Activated CD8-positive, alpha-beta T cell treated with anti-CD3 and anti-CD28 coated beads, Interleukin-2, amount 10 ng/mL, durations not matched to agents 7 days and 5 days (primary cell): ENCODE results near the gene TRDMT1. TPM values are rescaled to one million over a fixed set of nuclear protein-coding genes. Genes with fewer than 3 reads are reported as not detected.
A peak's percentile ranks its signal among the peaks of the same experiment; 100 is the strongest.

ENCODE experiments used
- ATAC-seq: fragments of 150-1000 bp; cut with Tn5 transposase; one replicate; pipeline ENCODE4 v1.10.0; 2021; ENCODE audit warnings: moderate library complexity
- CTCF ChIA-PET: fragments of 350-600 bp; sonication (Branson Sonifier 250); formaldehyde crosslinking; loops from one replicate; lab custom pipeline; 2021; ENCODE audit warnings: antibody characterized with exemption; lab: Charles Lee
- POLR2A ChIA-PET: fragments of 350-600 bp; sonication (Branson Sonifier 250); formaldehyde crosslinking; loops from one replicate; lab custom pipeline; 2021; ENCODE audit warnings: antibody characterized with exemption; lab: Charles Lee
- DNase-seq: peaks from one replicate; pipeline ENCODE4 v3.0.0-alpha.2; 2020
- H3K27ac Mint-ChIP-seq: one replicate; pipeline ENCODE4 v1.8.0; 2021; ENCODE audit warnings: mild to moderate bottlenecking, mixed read lengths
- H3K27me3 Mint-ChIP-seq: one replicate; pipeline ENCODE4 v1.8.0; 2021; ENCODE audit warnings: low read depth, mixed read lengths
- H3K36me3 Mint-ChIP-seq: one replicate; pipeline ENCODE4 v1.8.0; 2021; ENCODE audit warnings: low read depth, mixed read lengths
- H3K4me1 Mint-ChIP-seq: one replicate; pipeline ENCODE4 v1.8.0; 2021; ENCODE audit warnings: low read depth, mixed read lengths
- H3K4me3 Mint-ChIP-seq: one replicate; pipeline ENCODE4 v1.8.0; 2021; ENCODE audit warnings: mild to moderate bottlenecking, mixed read lengths
- H3K9me3 Mint-ChIP-seq: one replicate; pipeline ENCODE4 v1.8.0; 2022; ENCODE audit warnings: mixed read lengths; ENCODE audit not compliant: insufficient read depth
- total RNA-seq, 2 experiments: library from RNA; stranded (reverse); gene quantifications; one replicate each; pipeline ENCODE4 v1.2.3, GENCODE V29; 2021

The TRDMT1 gene
- total RNA-seq, 2 experiments from 2014 or later = 11.6 to 13.6 TPM

DNA sequence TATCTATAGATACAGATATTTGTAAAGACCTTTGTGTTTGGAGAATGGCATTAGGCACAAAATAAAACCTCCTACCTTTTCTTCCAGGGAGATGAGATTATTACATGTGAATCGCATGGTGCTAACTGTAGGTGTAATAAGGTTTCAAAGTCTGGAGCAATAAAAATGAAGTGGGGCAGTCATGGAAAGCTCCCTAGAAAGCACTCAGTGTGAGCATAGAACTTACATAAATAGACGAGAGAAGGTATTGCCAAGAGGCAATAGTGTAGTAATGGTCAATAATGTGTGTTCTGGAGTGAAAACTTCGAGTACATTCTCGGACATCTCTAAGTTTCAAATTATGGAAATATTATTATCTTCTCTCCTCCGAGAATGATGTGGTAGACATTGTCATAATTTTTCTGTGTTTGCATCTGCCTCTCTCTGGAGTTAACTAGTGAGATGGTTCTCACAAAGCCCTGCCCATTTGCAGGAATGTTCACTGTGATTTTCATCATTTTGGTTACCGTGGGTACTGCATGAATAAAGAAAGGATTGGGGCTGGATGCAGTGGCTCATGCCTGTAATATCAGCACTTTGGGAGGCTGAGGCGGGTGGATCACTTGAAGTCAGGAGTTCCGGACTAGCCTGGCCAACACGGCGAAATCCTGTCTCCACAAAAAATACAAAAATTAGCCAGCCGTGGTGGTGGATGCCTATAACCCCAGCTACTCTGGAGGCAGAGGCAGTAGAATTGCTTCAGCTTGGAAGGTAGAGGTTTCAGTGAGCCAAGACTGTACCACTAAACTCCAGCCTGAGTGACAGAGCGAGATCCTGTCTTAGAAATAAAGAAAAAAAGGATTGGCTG lies 37.2 kb upstream of the TRDMT1 start:
- POLR2A ChIA-PET = interaction anchor here (0.6 to 1.9 kb wide), 3 partner anchors 9 to 100 kb away, joined by 3 to 8 read pairs (median 3); no protein-coding TSS in a partner anchor
- no peaks in the 10 kb centered on the region for H3K27me3 Mint-ChIP-seq

DNA sequence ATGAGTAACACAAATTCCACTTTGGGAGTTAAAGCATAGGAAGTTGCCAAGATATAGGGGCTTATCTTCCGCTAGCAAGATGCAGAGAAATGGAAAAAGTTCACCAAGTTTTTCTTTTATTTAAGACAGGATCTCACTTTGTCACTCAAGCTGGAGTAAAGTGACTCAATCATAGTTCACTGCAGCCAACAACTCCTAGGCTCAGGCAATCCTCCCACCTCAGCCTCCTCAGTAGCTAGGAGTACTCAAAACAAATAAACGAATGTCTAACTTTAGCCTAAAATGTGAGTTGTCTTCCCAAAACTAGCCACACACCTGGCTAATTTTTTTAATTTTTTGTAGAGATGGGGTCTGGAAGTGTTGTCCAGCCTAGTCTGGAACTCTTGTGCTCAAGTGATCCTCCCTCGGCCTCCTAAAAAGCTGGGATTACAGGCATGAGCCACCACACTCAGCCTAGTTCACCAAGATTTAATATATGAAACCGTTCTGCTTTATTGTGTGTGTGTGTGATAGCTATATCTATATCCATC lies 36.5 kb upstream of the TRDMT1 start:
- no peak overlapping the region for H3K4me3 Mint-ChIP-seq
- DNase-seq (no peak), ATAC-seq (peak; percentile 0)
- H3K36me3 Mint-ChIP-seq = peaks cover 61% of the 10 kb centered on the region
- CTCF ChIA-PET = no interaction called here
- no peaks in the 10 kb centered on the region for H3K9me3 Mint-ChIP-seq
- no peaks in the 10 kb centered on the region for H3K27me3 Mint-ChIP-seq
- POLR2A ChIA-PET = interaction anchor here (0.6 to 1.9 kb wide), 4 partner anchors 8 to 413 kb away, joined by 3 to 8 read pairs (median 3); no protein-coding TSS in a partner anchor
- peaks cover 45% of the 10 kb centered on the region for H3K4me1 Mint-ChIP-seq
- no peak overlapping the region for H3K27ac Mint-ChIP-seq

More for the DNA sequence above, 37.2 kb upstream of the TRDMT1 start:
- peak; percentile 38 for ATAC-seq
- Mint-ChIP-seq H3K9me3 (no peaks in the 10 kb centered on the region), H3K4me3 (no peak overlapping the region), H3K36me3 (peaks cover 54% of the 10 kb centered on the region), H3K27ac (peak overlapping the region; percentile 43), H3K4me1 (peaks cover 40% of the 10 kb centered on the region)
- DNase-seq = no peak
- CTCF ChIA-PET = no interaction called here

DNA sequence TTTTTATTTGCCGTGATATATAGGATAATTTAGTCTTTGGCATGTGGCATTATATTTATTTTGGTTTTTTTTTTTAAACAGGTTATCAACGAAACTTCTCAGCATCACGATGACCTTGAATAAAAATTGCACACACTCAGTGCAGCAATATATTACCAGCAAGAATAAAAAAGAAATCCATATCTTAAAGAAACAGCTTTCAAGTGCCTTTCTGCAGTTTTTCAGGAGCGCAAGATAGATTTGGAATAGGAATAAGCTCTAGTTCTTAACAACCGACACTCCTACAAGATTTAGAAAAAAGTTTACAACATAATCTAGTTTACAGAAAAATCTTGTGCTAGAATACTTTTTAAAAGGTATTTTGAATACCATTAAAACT lies 35.7 kb upstream of the TRDMT1 start:
- H3K27me3 Mint-ChIP-seq = no peaks in the 10 kb centered on the region

DNA sequence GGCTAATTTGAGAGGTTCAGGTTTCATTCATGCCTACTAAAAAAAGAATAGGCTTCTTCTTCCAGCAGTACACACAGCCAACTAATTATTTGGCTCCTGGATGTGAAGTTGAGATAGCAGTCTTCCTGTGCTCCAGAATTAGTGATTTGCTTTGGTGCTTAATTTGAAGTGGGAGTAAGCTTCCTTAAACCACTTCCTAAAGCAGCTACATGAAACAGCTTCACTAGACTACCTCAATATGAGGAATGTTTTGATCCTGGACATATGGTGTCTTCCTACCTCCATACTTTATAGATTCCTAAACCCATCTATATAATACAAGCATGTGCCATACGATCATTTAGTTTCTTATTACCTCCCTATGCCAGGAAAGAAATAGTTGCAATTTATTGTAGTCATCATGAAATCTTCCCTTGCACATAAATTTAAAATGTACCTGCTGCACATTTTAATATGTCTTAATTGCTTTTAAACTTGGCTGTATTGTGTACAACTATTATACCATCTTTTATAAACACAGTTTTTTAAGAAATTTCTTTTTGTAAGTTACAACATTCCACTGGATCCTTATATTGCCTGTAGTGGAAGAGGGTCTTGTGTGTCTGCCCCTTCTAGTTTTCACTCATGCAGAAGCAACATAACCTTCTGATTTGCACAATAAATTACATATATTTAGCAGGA lies 35.1 kb upstream of the TRDMT1 start:
- ChIA-PET POLR2A (interaction anchor here (1.0 kb wide), 1 partner anchor 35 kb away, joined by 4 read pairs; the partner anchor contains the start of gene TRDMT1), CTCF (no interaction called here)
- peaks cover 50% of the 10 kb centered on the region for H3K4me1 Mint-ChIP-seq
- no peak overlapping the region for H3K4me3 Mint-ChIP-seq
- DNase-seq (no peak), ATAC-seq (no peak)
- no peak overlapping the region for H3K27ac Mint-ChIP-seq
- H3K36me3 Mint-ChIP-seq = peaks cover 73% of the 10 kb centered on the region
- H3K9me3 Mint-ChIP-seq = no peaks in the 10 kb centered on the region
- no peaks in the 10 kb centered on the region for H3K27me3 Mint-ChIP-seq

More for the DNA sequence above, 35.7 kb upstream of the TRDMT1 start:
- Mint-ChIP-seq H3K4me1 (peaks cover 51% of the 10 kb centered on the region), H3K9me3 (no peaks in the 10 kb centered on the region), H3K4me3 (no peak overlapping the region), H3K36me3 (peaks cover 67% of the 10 kb centered on the region), H3K27ac (no peak overlapping the region)
- POLR2A ChIA-PET = interaction anchor here (0.6 to 1.9 kb wide), 4 partner anchors 7 to 414 kb away, joined by 3 to 8 read pairs (median 3); no protein-coding TSS in a partner anchor
- DNase-seq (no peak), ATAC-seq (no peak)
- CTCF ChIA-PET = no interaction called here

DNA sequence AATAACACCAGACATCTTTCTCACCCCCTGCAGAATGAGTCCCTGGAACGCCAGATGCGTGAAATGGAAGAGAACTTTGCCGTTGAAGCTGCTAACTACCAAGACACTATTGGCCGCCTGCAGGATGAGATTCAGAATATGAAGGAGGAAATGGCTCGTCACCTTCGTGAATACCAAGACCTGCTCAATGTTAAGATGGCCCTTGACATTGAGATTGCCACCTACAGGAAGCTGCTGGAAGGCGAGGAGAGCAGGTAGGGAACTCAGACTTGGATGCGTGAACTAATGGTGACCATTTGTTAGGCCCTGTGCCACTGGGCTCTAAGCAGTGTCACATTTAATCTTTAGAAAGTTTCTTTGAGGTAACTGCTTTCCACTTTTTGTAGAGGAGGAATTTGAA lies 33.7 kb upstream of the TRDMT1 start:
- no peak for DNase-seq
- Mint-ChIP-seq H3K4me1 (peaks cover 55% of the 10 kb centered on the region), H3K27ac (peak overlapping the region; percentile 66), H3K4me3 (peak overlapping the region; percentile 43), H3K36me3 (peaks cover 88% of the 10 kb centered on the region), H3K9me3 (no peaks in the 10 kb centered on the region), H3K27me3 (no peaks in the 10 kb centered on the region)
- ChIA-PET CTCF (interaction anchor here (1.2 to 1.4 kb wide), 3 partner anchors 19 to 402 kb away, joined by 3 read pairs; partner anchors contain the start of gene TRDMT1), POLR2A (interaction anchor here (1.5 kb wide), 1 partner anchor 29 kb away, joined by 4 read pairs; no protein-coding TSS in a partner anchor)
- no peak for ATAC-seq

DNA sequence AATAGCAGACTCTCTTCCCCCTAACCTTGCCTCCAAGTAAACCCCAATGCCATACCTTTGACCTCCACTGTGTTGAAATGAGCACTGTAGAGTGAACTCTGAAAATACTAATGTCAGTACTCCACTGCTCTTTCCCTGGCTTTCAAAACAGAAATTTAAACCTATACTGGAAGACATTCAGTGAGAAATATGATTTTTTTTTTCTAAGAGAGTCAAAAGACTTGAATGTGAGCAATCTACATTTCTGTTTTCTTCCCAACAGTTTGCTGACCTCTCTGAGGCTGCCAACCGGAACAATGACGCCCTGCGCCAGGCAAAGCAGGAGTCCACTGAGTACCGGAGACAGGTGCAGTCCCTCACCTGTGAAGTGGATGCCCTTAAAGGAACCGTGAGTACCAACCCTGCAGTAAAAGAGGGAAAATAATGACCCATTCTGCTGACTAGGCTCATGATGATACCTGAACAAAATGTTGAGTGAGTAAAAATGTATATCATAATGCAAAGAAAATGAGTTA lies 33.0 kb upstream of the TRDMT1 start:
- peak overlapping the region; percentile 68 for H3K27ac Mint-ChIP-seq
- POLR2A ChIA-PET = interaction anchor here (0.8 to 7.6 kb wide), 3 partner anchors 29 to 364 kb away, joined by 3 to 150 read pairs (median 4); partner anchors contain the start of gene TRDMT1
- no peaks in the 10 kb centered on the region for H3K27me3 Mint-ChIP-seq
- peaks cover 55% of the 10 kb centered on the region for H3K4me1 Mint-ChIP-seq
- peak overlapping the region; percentile 43 for H3K4me3 Mint-ChIP-seq
- CTCF ChIA-PET = interaction anchor here (1.3 to 1.4 kb wide), 2 partner anchors 20 to 402 kb away, joined by 3 read pairs; no protein-coding TSS in a partner anchor
- H3K9me3 Mint-ChIP-seq = no peaks in the 10 kb centered on the region
- ATAC-seq (no peak), DNase-seq (no peak)
- peaks cover 92% of the 10 kb centered on the region for H3K36me3 Mint-ChIP-seq

DNA sequence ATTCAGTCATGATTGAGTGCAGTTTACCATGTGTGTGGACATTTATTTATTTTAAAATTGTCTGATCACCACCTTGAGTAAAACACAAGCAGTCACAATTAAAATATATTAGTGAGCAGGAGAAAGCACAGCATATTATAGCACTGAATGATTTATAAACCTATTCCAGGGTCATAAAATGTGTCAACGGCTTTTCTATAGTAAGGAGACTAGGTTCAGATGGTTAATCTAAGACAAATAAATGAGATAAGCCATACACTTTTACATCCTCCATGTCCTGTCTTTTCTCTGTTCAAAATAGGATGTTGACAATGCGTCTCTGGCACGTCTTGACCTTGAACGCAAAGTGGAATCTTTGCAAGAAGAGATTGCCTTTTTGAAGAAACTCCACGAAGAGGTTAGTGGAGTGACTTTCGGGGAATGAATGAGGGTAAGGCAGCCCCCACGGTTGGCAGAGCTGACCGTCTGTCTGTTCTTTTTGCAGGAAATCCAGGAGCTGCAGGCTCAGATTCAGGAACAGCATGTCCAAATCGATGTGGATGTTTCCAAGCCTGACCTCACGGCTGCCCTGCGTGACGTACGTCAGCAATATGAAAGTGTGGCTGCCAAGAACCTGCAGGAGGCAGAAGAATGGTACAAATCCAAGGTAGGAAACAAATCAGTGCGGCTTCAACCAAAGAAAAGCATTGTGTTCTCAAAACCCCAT lies 32.0 kb upstream of the TRDMT1 start:
- Mint-ChIP-seq H3K4me3 (peak overlapping the region; percentile 57), H3K27me3 (no peaks in the 10 kb centered on the region), H3K36me3 (peaks cover 92% of the 10 kb centered on the region), H3K27ac (peak overlapping the region; percentile 39), H3K4me1 (peaks cover 52% of the 10 kb centered on the region), H3K9me3 (no peaks in the 10 kb centered on the region)
- DNase-seq = no peak
- no peak for ATAC-seq
- ChIA-PET CTCF (interaction anchor here (2.1 kb wide), 1 partner anchor 17 kb away, joined by 5 read pairs; no protein-coding TSS in a partner anchor), POLR2A (interaction anchor here (0.8 to 7.6 kb wide), 3 partner anchors 33 to 363 kb away, joined by 3 to 150 read pairs (median 3); partner anchors contain the start of gene TRDMT1)

DNA sequence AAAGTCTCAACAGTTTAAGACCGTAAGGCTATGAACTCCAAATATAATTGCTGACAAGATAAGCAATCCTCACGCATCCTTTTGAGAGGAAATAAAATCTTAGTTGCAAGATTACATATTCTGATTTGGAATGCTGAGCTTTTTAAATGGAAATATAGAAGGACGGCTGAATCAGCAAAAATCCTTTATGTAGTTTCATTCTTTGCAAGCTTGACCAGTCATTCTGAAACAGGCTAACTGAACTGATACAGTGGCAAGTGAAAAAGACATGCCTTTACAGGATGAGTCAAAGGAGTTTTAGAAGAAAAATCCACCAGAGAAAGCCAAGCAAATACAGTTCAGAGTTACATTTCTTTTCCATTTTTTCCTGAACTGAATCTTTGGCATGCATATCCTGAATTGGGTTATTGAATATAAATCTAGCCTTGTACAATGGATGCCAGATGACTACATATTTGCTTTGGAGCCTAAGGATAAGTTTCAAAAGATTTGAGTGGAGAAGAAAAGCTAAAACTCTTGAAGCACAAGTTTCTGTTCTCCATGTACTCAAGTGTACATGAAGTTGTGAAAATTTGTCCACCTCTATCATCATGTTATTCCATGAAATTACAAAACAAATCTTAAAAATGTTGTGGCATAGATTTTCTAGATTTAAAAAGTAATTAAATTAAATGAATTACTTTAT lies 30.9 kb upstream of the TRDMT1 start:
- Mint-ChIP-seq H3K27ac (peak overlapping the region; percentile 96), H3K4me1 (peaks cover 56% of the 10 kb centered on the region), H3K36me3 (peaks cover 84% of the 10 kb centered on the region), H3K27me3 (no peaks in the 10 kb centered on the region), H3K4me3 (peak overlapping the region; percentile 91), H3K9me3 (no peaks in the 10 kb centered on the region)
- ATAC-seq = no peak
- POLR2A ChIA-PET = interaction anchor here (0.6 to 7.6 kb wide), 7 partner anchors 15 to 207 kb away, joined by 3 to 150 read pairs (median 4); partner anchors contain the start of gene TRDMT1
- DNase-seq = peak; percentile 20
- CTCF ChIA-PET = interaction anchor here (1.3 to 3.8 kb wide), 5 partner anchors 16 to 379 kb away, joined by 3 to 38 read pairs (median 6); partner anchors contain the start of gene TRDMT1

DNA sequence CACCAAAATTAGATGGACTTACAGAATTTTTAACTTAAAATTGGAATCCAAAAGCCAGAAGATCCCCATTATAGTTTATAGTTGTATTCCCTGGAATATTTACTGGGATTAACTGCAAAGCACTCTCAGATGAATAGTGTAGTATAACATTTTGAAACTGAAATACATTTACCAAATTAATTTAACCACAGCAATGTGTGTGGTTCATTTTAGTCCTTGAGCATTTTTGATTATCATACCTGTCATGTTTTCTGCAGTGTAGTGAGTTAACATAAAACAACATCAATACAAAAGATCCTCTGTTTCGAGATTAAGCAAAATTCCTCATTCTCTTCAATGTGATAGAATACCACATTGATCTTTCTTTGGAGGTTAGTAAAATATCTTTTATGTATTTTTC lies 30.3 kb upstream of the TRDMT1 start:
- ATAC-seq (no peak), DNase-seq (no peak)
- ChIA-PET POLR2A (interaction anchor here (0.7 to 7.6 kb wide), 10 partner anchors 12 to 340 kb away, joined by 3 to 150 read pairs (median 8); partner anchors contain the start of gene TRDMT1), CTCF (interaction anchor here (1.3 to 3.8 kb wide), 5 partner anchors 16 to 379 kb away, joined by 3 to 38 read pairs (median 6); partner anchors contain the start of gene TRDMT1)
- H3K9me3 Mint-ChIP-seq = no peaks in the 10 kb centered on the region
- no peaks in the 10 kb centered on the region for H3K27me3 Mint-ChIP-seq
- H3K4me3 Mint-ChIP-seq = peak overlapping the region; percentile 91
- peak overlapping the region; percentile 96 for H3K27ac Mint-ChIP-seq
- peaks cover 77% of the 10 kb centered on the region for H3K36me3 Mint-ChIP-seq
- peaks cover 62% of the 10 kb centered on the region for H3K4me1 Mint-ChIP-seq
